SK-N-SH (cell line): ENCODE data around the gene DEGS2. TPM values are rescaled to one million over a fixed set of nuclear protein-coding genes. Genes with fewer than 3 reads are reported as not detected.

Experiments
- CTCF ChIA-PET: fragments of 300-600, 350-600 bp; formaldehyde crosslinking; extraction: SDS; loops from one replicate; lab custom pipeline; 2021; lab: Yijun Ruan, JAX
- POLR2A ChIA-PET: fragments of 350-600 bp; sonication (Branson Sonifier 250); formaldehyde crosslinking; extraction: SDS; loops from one replicate; lab custom pipeline; 2020; ENCODE audit warnings: antibody characterized with exemption, inconsistent platforms; lab: Yijun Ruan, JAX
- DNase-seq: peaks from one replicate; pipeline ENCODE4 v3.0.0; 2012
- H2AFZ ChIP-seq: fragments of 200-600 bp; sonication (generic); 2 replicates; pipeline ENCODE4 v1.8.1; 2016; ENCODE audit warnings: antibody characterized with exemption, mild to moderate bottlenecking, low read depth
- H3F3A ChIP-seq: fragments of 200-600 bp; sonication (generic); replicated peaks from 2 replicates; pipeline ENCODE3; 2016; ENCODE audit warnings: antibody characterized with exemption, mild to moderate bottlenecking; ENCODE audit not compliant: insufficient read depth
- H3K27ac ChIP-seq, 2 experiments: fragments of 200-500 bp in 1 of 2; fragments of 200-600 bp in 1 of 2; sonication (Bioruptor generic) in 1 of 2; sonication (generic), shearing (Covaris generic) in 1 of 2; 2 replicates each; pipeline versions ENCODE4 v1.5.1 to v1.6.1; 2014 to 2016; ENCODE audit warnings: low read depth in 2 of 2, inconsistent platforms in 1 of 2, low read length in 1 of 2, mild to moderate bottlenecking in 1 of 2, mixed read lengths in 1 of 2
- H3K27me3 ChIP-seq: fragments of 200-600 bp; sonication (generic), shearing (Covaris generic); 2 replicates; pipeline ENCODE4 v1.6.1; 2016; ENCODE audit warnings: mixed run types; ENCODE audit not compliant: insufficient read depth
- H3K36me3 ChIP-seq, 2 experiments: fragments of 200-500 bp in 1 of 2; fragments of 200-600 bp in 1 of 2; sonication (Bioruptor generic) in 1 of 2; sonication (generic) in 1 of 2; replicated peaks in 1 of 2; 2 replicates each; pipeline versions ENCODE3 to v1.5.1; 2014 to 2016; ENCODE audit warnings: low read length in 1 of 2, mild to moderate bottlenecking in 1 of 2; ENCODE audit not compliant: insufficient read depth in 2 of 2, control insufficient read depth in 1 of 2
- H3K4me1 ChIP-seq, 2 experiments: fragments of 200-500 bp in 1 of 2; fragments of 200-600 bp in 1 of 2; sonication (Bioruptor generic) in 1 of 2; sonication (generic), shearing (Covaris generic) in 1 of 2; 2 replicates each; pipeline versions ENCODE4 v1.5.1 to v1.6.1; 2014 to 2016; ENCODE audit warnings: low read depth in 1 of 2, low read length in 1 of 2, mixed run types in 1 of 2; ENCODE audit not compliant: insufficient read depth in 2 of 2, control insufficient read depth in 1 of 2
- H3K4me2 ChIP-seq: fragments of 200-600 bp; sonication (generic), shearing (Covaris generic); 2 replicates; pipeline ENCODE4 v1.6.1; 2017; ENCODE audit warnings: mixed run types
- H3K4me3 ChIP-seq, 2 experiments: fragments of 200-500 bp in 1 of 2; fragments of 200-600 bp in 1 of 2; sonication (Bioruptor generic) in 1 of 2; sonication (generic), shearing (Covaris generic) in 1 of 2; 2 replicates each; pipeline versions ENCODE4 v1.5.1 to v1.8.1; 2014 to 2016; ENCODE audit warnings: low read depth in 2 of 2, inconsistent platforms in 1 of 2, low read length in 1 of 2, mild to moderate bottlenecking in 1 of 2, mixed read lengths in 1 of 2, moderate library complexity in 1 of 2
- H3K79me2 ChIP-seq: fragments of 200-600 bp; sonication (generic); 2 replicates; pipeline ENCODE4 v1.8.1; 2017; ENCODE audit warnings: mild to moderate bottlenecking; ENCODE audit not compliant: insufficient read depth
- H3K9ac ChIP-seq: fragments of 200-600 bp; sonication (generic); 2 replicates; pipeline ENCODE4 v1.6.1; 2017; ENCODE audit warnings: mixed run types
- H3K9me2 ChIP-seq: fragments of 200-600 bp; sonication (generic); 2 replicates; pipeline ENCODE4 v1.6.1; 2017; ENCODE audit warnings: mixed run types
- H3K9me3 ChIP-seq: fragments of 200-600 bp; sonication (generic); 2 replicates; pipeline ENCODE4 v1.6.1; 2017; ENCODE audit warnings: mixed run types, mild to moderate bottlenecking, moderate library complexity
- H4K20me1 ChIP-seq: fragments of 200-600 bp; sonication (generic); 2 replicates; pipeline ENCODE4 v1.6.1; 2017; ENCODE audit warnings: mild to moderate bottlenecking, mixed run types; ENCODE audit not compliant: insufficient read depth
- CTCF ChIP-seq: fragments of 200-600 bp; sonication (generic); IDR thresholded peaks from 2 replicates; pipeline ENCODE4 v1.6.1; 2017; ENCODE audit warnings: antibody characterized with exemption, mild to moderate bottlenecking, moderate library complexity
- EP300 ChIP-seq, 2 experiments: IDR thresholded peaks; 2 replicates each; pipeline versions ENCODE4 v1.4.0 to v1.6.1; 2012; ENCODE audit warnings: borderline replicate concordance in 1 of 2, low read depth in 1 of 2, low read length in 1 of 2
- GABPA ChIP-seq: IDR thresholded peaks from 2 replicates; pipeline ENCODE4 v1.4.0; 2012; ENCODE audit warnings: low read depth, mild to moderate bottlenecking
- GATA2 ChIP-seq: sonication (generic); formaldehyde crosslinking; IDR thresholded peaks from 2 replicates; pipeline ENCODE4 v1.5.0; 2020; ENCODE audit warnings: mild to moderate bottlenecking, missing genetic modification reagents
- JUND ChIP-seq: IDR thresholded peaks from 2 replicates; pipeline ENCODE4 v1.4.0; 2012
- MEF2A ChIP-seq: IDR thresholded peaks from 2 replicates; pipeline ENCODE4 v1.4.0; 2012; ENCODE audit warnings: low read depth, borderline replicate concordance
- MXI1 ChIP-seq: IDR thresholded peaks from 2 replicates; pipeline ENCODE4 v1.6.1; 2012; ENCODE audit warnings: mild to moderate bottlenecking, low read depth, low read length, improper control_type of control experiment
- PBX3 ChIP-seq: IDR thresholded peaks from 2 replicates; pipeline ENCODE4; 2012
- REST ChIP-seq: IDR thresholded peaks from 2 replicates; pipeline ENCODE4 v1.6.1; 2012; ENCODE audit warnings: mild to moderate bottlenecking, low read depth, low read length, moderate library complexity
- SMC3 ChIP-seq: IDR thresholded peaks from 2 replicates; pipeline ENCODE4 v1.6.1; 2012; ENCODE audit warnings: low read depth, low read length, improper control_type of control experiment
- TAF1 ChIP-seq: IDR thresholded peaks from 2 replicates; pipeline ENCODE4 v1.6.1; 2012; ENCODE audit warnings: low read depth, mild to moderate bottlenecking, low read length, moderate library complexity, borderline replicate concordance
- TCF12 ChIP-seq: IDR thresholded peaks from 2 replicates; pipeline ENCODE4 v1.4.0; 2012
- USF1 ChIP-seq: IDR thresholded peaks from 2 replicates; pipeline ENCODE4 v1.4.0; 2012; ENCODE audit warnings: low read depth, borderline replicate concordance
- YY1 ChIP-seq: IDR thresholded peaks from 2 replicates; pipeline ENCODE4 v1.4.0; 2012; ENCODE audit warnings: low read depth, mild to moderate bottlenecking
- ZBTB33 ChIP-seq: IDR thresholded peaks from 2 replicates; pipeline ENCODE4 v1.4.0; 2012; ENCODE audit warnings: low read depth, borderline replicate concordance
- WGBS: methylation state at CpG from one replicate; pipeline ENCODE4 v1.1.6; 2017; ENCODE audit warnings: low lambda C conversion rate; 5-methylcytosine and 5-hydroxymethylcytosine counted together
- polyA plus RNA-seq, 3 experiments: library from polyadenylated mRNA; depleted of rRNA; stranded (reverse); fragments of >200 nt; gene quantifications; 2 replicates each; pipeline ENCODE4 v1.2.3, GENCODE V29; 2012

Gene DEGS2
- polyA plus RNA-seq, 1 of the 3 experiments (the other 2 are of a cell fraction), result 0.02 TPM

GRCh38 chr14:100100032-100100703 lies 59.3 kb downstream of the DEGS2 start:
- Histone ChIP-seq H3K4me1 (peaks cover 20 to 24% of the 10 kb centered on the region in 2 experiments; a peak in 3 of 4 replicates), H3K9ac (no peak overlapping the region), H3K27me3 (no peaks in the 10 kb centered on the region), H3K4me2 (no peak overlapping the region), H3K36me3 (no peaks in the 10 kb centered on the region), H3F3A (peaks cover 16% of the 10 kb centered on the region), H4K20me1 (0 out of 2 replicates have a peak, but pooled peaks cover 3% of the 10 kb centered on the region), H3K9me3 (no peaks in the 10 kb centered on the region), H2AFZ (no peak overlapping the region), H3K9me2 (no peaks in the 10 kb centered on the region), H3K27ac (no peak overlapping the region), H3K79me2 (no peaks in the 10 kb centered on the region; the same call in 1 of the 2 replicates), H3K4me3 (no peak overlapping the region)
- DNase-seq, result no peak
- POLR2A ChIA-PET, result no interaction called here
- WGBS, result 96% methylated on average over 13 of the region's 14 CpGs
- CTCF ChIA-PET, result interaction anchor here (1.2 to 2.1 kb wide), 2 partner anchors 8 to 117 kb away, joined by 5 to 20 read pairs; no protein-coding TSS in a partner anchor
- TF ChIP-seq TAF1, result no peak
- no peak for TF ChIP-seq GATA2 (CRISPR knock-in tag)
- TF ChIP-seq CTCF, result no peak
- no peak for TF ChIP-seq YY1
- no peak for TF ChIP-seq SMC3
- TF ChIP-seq PBX3, result no peak
- TF ChIP-seq TCF12, result no peak
- no peak for TF ChIP-seq MEF2A
- TF ChIP-seq ZBTB33, result no peak
- TF ChIP-seq GABPA, result no peak
- no peak for TF ChIP-seq JUND
- TF ChIP-seq EP300 (IDR thresholded peaks at IDR 0.05; ENCODE audit: borderline replicate concordance in 1 of 2, low read depth in 1 of 2, low read length in 1 of 2), result no peak
- no peak for TF ChIP-seq USF1
- TF ChIP-seq MXI1, result no peak
- no peak for TF ChIP-seq REST
